B cell (primary cell): ENCODE results near the gene WHAMM.

Experiments used
- CTCF ChIP-seq: fragments of 200-600 bp; IDR thresholded peaks from one replicate; pipeline ENCODE4 v1.8.0; 2022; ENCODE audit warnings: antibody characterized with exemption, mild to moderate bottlenecking
- EZH2 ChIP-seq: IDR thresholded peaks from 2 replicates; pipeline ENCODE4 v1.6.1; 2012; ENCODE audit warnings: borderline replicate concordance, low read depth, mild to moderate bottlenecking, moderate library complexity, low read length; ENCODE audit not compliant: insufficient read depth, poor library complexity, severe bottlenecking

- TF ChIP-seq CTCF, result no peak
- no peak for TF ChIP-seq EZH2
These were observed 790 bp upstream of the WHAMM start for GRCh38 chr15:82808634-82809041.
